ENCODE data around the gene RORC. TPM values are rescaled to one million over a fixed set of nuclear protein-coding genes. Genes with fewer than 3 reads are reported as not detected.

Gene RORC
- total and polyA plus RNA-seq, 2 of the 8 experiments (the other 6 are each of a cell fraction or from before 2014, with no cell fraction given), result 0.44 to 0.54 TPM

GRCh38 chr1:151817353-151817730 is 14.3 kb downstream of the RORC start:
- CTCF ChIA-PET (ENCODE audit: partially characterized antibody), result interaction anchor here (1.0 to 1.2 kb wide), 4 partner anchors 8 to 79 kb away, joined by 3 to 4 read pairs (median 4); no protein-coding TSS in a partner anchor
- H2BK15ac ChIP-seq (ENCODE audit: low read length), result no peak overlapping the region
- H3K23ac ChIP-seq (ENCODE audit: insufficient read length), result no peak overlapping the region
- no peak overlapping the region for H2AK5ac ChIP-seq (ENCODE audit: low read depth, low read length)
- no peaks in the 10 kb centered on the region for H3K79me1 ChIP-seq (ENCODE audit: low read depth, low read length)
- H2BK120ac ChIP-seq (replicated peaks; ENCODE audit: low read depth, low read length), result no peak overlapping the region
- 0 out of 2 replicates have a peak overlapping the region, but pooled peaks have one; percentile 9 for H4K8ac ChIP-seq (ENCODE audit: extremely low read depth, insufficient read depth, low read length)
- no peaks in the 10 kb centered on the region; the same call in 1 of the 2 replicates for H3K23me2 ChIP-seq (ENCODE audit: low read depth, low read length)
- no peaks in the 10 kb centered on the region for H3K79me2 ChIP-seq (ENCODE audit: control insufficient read depth in 1 of 2, insufficient read depth in 2 of 2, low read length in 2 of 2)
- POLR2A ChIA-PET (ENCODE audit: partially characterized antibody), result interaction anchor here (1.1 to 1.4 kb wide), 2 partner anchors 54 to 83 kb away, joined by 3 read pairs; partner anchors contain the start of gene MRPL9
- H3K18ac ChIP-seq (ENCODE audit: extremely low read depth, low read length), result no peak overlapping the region
- no peak for DNase-seq (ENCODE audit: low read depth in 1 of 2, low spot score in 2 of 2)
- H3K14ac ChIP-seq (ENCODE audit: insufficient read length), result no peak overlapping the region
- no peak overlapping the region for H4K91ac ChIP-seq (replicated peaks; ENCODE audit: insufficient read length, low read length)
- no peak for TF ChIP-seq TEAD4 (IDR thresholded peaks at IDR 0.05; ENCODE audit: low read depth, low read length)
- peak; percentile 63 for TF ChIP-seq E2F6 (IDR thresholded peaks at IDR 0.05)
- TF ChIP-seq JUN (IDR thresholded peaks at IDR 0.05; ENCODE audit: low read depth, low read length), result no peak
- no peak for TF ChIP-seq KDM5A (IDR thresholded peaks at IDR 0.05; ENCODE audit: low read length)
- TF ChIP-seq TAF7 (optimal IDR thresholded peaks at IDR 0.05; ENCODE audit: borderline replicate concordance, low read depth, low read length), result no peak
- no peak overlapping the region for H3K4me3 ChIP-seq (ENCODE audit: extremely low read depth in 1 of 4, insufficient read depth in 2 of 4, low read depth in 3 of 4, low read length in 4 of 4)
- no peak overlapping the region for H3K4ac ChIP-seq (replicated peaks; ENCODE audit: insufficient read length, low read depth, low read length)
- no peaks in the 10 kb centered on the region for H4K20me1 ChIP-seq (replicated peaks in 1 of 2; ENCODE audit: control insufficient read depth in 1 of 2, insufficient read depth in 2 of 2, low read length in 2 of 2)
- no peak overlapping the region for H4K5ac ChIP-seq (ENCODE audit: insufficient read length, low read depth, low read length)
- H3K56ac ChIP-seq (replicated peaks; ENCODE audit: insufficient read length, low read depth, low read length), result no peak overlapping the region
- H3K4me1 ChIP-seq (replicated peaks in 1 of 4; ENCODE audit: control insufficient read depth in 3 of 4, insufficient read depth in 4 of 4, low read length in 3 of 4), result peaks cover 0 to 4% (median under 1%) of the 10 kb centered on the region in 4 experiments; a peak in 2 of 7 replicates
- no peak overlapping the region for H3K4me2 ChIP-seq (ENCODE audit: insufficient read depth in 1 of 2, low read depth in 2 of 2, low read length in 2 of 2)
- WGBS, 2 experiments (ENCODE audit: extremely low coverage in 1 of 2, insufficient coverage in 1 of 2, insufficient read length in 1 of 2, insufficient replicate concordance in 2 of 2, low coverage in 1 of 2, low lambda C conversion rate in 2 of 2, missing lambda C conversion rate in 1 of 2), result 87% methylated on average over 7 of the region's 7 CpGs; no CpG with 5 or more reads in 1 of the 2 experiments
- no peak overlapping the region for H2BK5ac ChIP-seq (ENCODE audit: low read depth, low read length)
- no peak for FAIRE-seq
- H2BK12ac ChIP-seq (ENCODE audit: low read depth, low read length), result no peak overlapping the region
- H2BK20ac ChIP-seq (ENCODE audit: low read length), result no peak overlapping the region
- no peak overlapping the region for H3K27ac ChIP-seq (ENCODE audit: low read depth, low read length)
- no peak overlapping the region; a peak in 1 of 7 replicates for H3K9ac ChIP-seq (replicated peaks in 1 of 4; ENCODE audit: extremely low read depth in 1 of 4, low read depth in 3 of 4, low read length in 3 of 4)
- no peak overlapping the region for H2AFZ ChIP-seq (ENCODE audit: low read length)
- no peaks in the 10 kb centered on the region for H3K36me3 ChIP-seq (ENCODE audit: control insufficient read depth in 2 of 4, insufficient read depth in 4 of 4, low read length in 3 of 4)
- no peaks in the 10 kb centered on the region for H3K9me3 ChIP-seq (ENCODE audit: insufficient read depth in 2 of 2, low read depth in 1 of 2, low read length in 1 of 2)
- no peaks in the 10 kb centered on the region for H3K27me3 ChIP-seq (replicated peaks in 1 of 4; ENCODE audit: control insufficient read depth in 3 of 4, extremely low read depth in 1 of 4, insufficient read depth in 3 of 4, low read length in 3 of 4)

Measured in H1 (cell line).